Neural crest cell (in vitro differentiated cells): ENCODE results near the gene PCDHB13. TPM values are rescaled to one million over a fixed set of nuclear protein-coding genes. Genes with fewer than 3 reads are reported as not detected.
"Not testable (repeated sequence)": the region's sequence is repeated elsewhere in the genome, so short reads cannot be mapped to it uniquely, and the experiment has no call there.

Experiments
- DNase-seq: peaks from one replicate; pipeline ENCODE4 v3.0.0; 2021; ENCODE audit warnings: low read depth, mixed read lengths, low spot score
- H3K27ac Mint-ChIP-seq: one replicate; pipeline ENCODE4 v1.8.0; 2021; ENCODE audit warnings: mild to moderate bottlenecking, mixed read lengths; ENCODE audit not compliant: unreplicated experiment
- H3K27me3 Mint-ChIP-seq: 2 replicates; pipeline ENCODE4 v1.8.0; 2021; ENCODE audit warnings: low read depth, mild to moderate bottlenecking, mixed read lengths
- H3K36me3 Mint-ChIP-seq: 2 replicates; pipeline ENCODE4 v1.8.0; 2021; ENCODE audit warnings: low read depth, mild to moderate bottlenecking, mixed read lengths
- H3K4me1 Mint-ChIP-seq: 2 replicates; pipeline ENCODE4 v1.8.0; 2021; ENCODE audit warnings: mixed read lengths
- H3K4me3 Mint-ChIP-seq: one replicate; pipeline ENCODE4 v1.8.0; 2021; ENCODE audit warnings: mild to moderate bottlenecking, mixed read lengths
- H3K9me3 Mint-ChIP-seq: 2 replicates; pipeline ENCODE4 v1.8.0; 2021; ENCODE audit warnings: mixed read lengths
- CTCF ChIP-seq: fragments of 200-600 bp; sonication (generic); conservative IDR thresholded peaks from 2 replicates; pipeline ENCODE4 v1.5.0; 2021; ENCODE audit warnings: antibody characterized with exemption, mild to moderate bottlenecking
- total RNA-seq: library from RNA; stranded (reverse); gene quantifications from 2 replicates; pipeline ENCODE4 v1.2.1, GENCODE V29; 2021

Gene PCDHB13
- total RNA-seq, 1 donor from 2014 or later = 3.6 TPM

- H3K36me3 Mint-ChIP-seq = peaks cover 57% of the 10 kb centered on the region
- H3K4me3 Mint-ChIP-seq = peak within 1 kb of the TSS; percentile 17
- H3K9me3 Mint-ChIP-seq = peaks cover 21% of the 10 kb centered on the region
- peak; percentile 40 for DNase-seq
- TF ChIP-seq CTCF = peak; percentile 66
- peaks cover 5% of the 10 kb centered on the region for H3K4me1 Mint-ChIP-seq
- H3K27me3 Mint-ChIP-seq = no peaks in the 10 kb centered on the region
- peak within 1 kb of the TSS; percentile 15 for H3K27ac Mint-ChIP-seq
Observed at GRCh38 chr5:141192110-141192725, 21.5 kb upstream of the PCDHB13 start, which contains the start of gene PCDHB10. Gene PCDHB10 (plus strand): TSS chr5:141192353. CDS start chr5:141192553, 200 bp downstream.

- H3K4me3 Mint-ChIP-seq, DNase-seq, H3K27me3 Mint-ChIP-seq, H3K4me1 Mint-ChIP-seq, H3K27ac Mint-ChIP-seq: not testable (repeated sequence)
- Mint-ChIP-seq H3K9me3 (peaks cover 22% of the 10 kb centered on the region), H3K36me3 (peaks cover 60% of the 10 kb centered on the region)
Observed at GRCh38 chr5:141194332-141194731, 19.4 kb upstream of the PCDHB13 start.

- Mint-ChIP-seq H3K4me3 (no peak overlapping the region), H3K27me3 (no peaks in the 10 kb centered on the region), H3K4me1 (peaks cover 5% of the 10 kb centered on the region), H3K27ac (no peak overlapping the region), H3K9me3 (peaks cover 28% of the 10 kb centered on the region), H3K36me3 (peaks cover 68% of the 10 kb centered on the region)
- TF ChIP-seq CTCF = no peak
- no peak for DNase-seq
Observed at GRCh38 chr5:141196363-141196762, 17.4 kb upstream of the PCDHB13 start.

DNA sequence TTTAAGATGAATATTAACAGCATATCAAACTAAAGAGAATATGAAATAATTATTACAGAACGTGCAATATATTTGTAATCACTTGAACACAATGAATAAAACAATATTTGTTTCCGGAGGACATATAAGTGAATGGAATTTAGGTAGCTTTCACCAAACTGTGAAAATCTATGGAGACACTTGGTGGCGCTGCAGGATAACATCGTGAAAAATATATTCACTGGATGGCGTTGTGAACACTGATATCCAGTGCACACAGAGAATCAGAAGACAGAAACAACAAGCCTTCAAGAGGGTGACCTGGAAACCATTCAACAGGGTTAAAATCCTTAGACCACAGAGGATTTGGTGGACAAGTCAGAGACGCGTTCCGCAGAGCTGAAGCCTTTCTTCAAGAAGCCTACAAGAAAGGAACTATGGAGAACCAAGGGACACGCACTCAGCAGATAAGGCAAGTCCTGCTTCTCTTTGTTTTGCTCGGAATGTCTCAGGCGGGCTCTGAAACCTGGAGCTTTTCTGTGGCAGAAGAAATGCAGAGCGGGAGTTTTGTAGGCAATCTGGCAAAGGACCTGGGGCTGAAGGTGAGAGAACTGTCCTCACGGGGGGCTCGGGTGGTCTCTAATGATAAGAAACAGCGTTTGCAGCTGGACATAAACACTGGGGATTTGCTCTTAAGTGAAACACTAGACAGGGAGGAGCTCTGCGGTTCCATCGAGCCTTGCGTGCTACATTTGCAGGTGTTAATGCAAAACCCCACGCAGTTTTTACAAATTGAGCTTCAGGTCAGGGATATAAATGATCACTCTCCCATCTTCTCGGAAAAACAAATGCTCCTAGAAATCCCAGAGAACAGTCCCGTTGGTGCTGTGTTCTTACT lies 14.1 kb upstream of the PCDHB13 start, which contains the start of gene PCDHB11:
Gene PCDHB11, plus strand, starts transcription at position 269 of the 877 bp plus-strand sequence. Its CDS starts 148 bp downstream, at position 417.
- Mint-ChIP-seq H3K4me1 (no peaks in the 10 kb centered on the region), H3K27me3 (no peaks in the 10 kb centered on the region), H3K4me3 (peak within 1 kb of the TSS; percentile 69), H3K9me3 (peaks cover 20% of the 10 kb centered on the region), H3K36me3 (peaks cover 60% of the 10 kb centered on the region), H3K27ac (peak within 1 kb of the TSS; percentile 50)
- TF ChIP-seq CTCF = peak; percentile 50
- DNase-seq = no peak

DNA sequence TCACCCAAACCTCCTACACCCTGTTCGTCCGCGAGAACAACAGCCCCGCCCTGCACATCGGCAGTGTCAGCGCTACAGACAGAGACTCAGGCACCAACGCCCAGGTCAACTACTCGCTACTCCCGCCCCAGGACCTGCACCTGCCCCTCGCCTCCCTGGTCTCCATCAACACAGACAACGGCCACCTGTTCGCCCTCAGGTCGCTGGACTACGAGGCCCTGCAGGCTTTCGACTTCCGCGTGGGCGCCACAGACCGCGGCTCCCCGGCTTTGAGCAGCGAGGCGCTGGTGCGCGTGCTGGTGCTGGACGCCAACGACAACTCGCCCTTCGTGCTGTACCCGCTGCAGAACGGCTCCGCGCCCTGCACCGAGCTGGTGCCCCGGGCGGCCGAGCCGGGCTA lies 12.6 kb upstream of the PCDHB13 start:
- not testable (repeated sequence) for DNase-seq, H3K4me3 Mint-ChIP-seq, H3K27me3 Mint-ChIP-seq, H3K27ac Mint-ChIP-seq, H3K4me1 Mint-ChIP-seq
- H3K9me3 Mint-ChIP-seq = peaks cover 17% of the 10 kb centered on the region
- H3K36me3 Mint-ChIP-seq = peaks cover 64% of the 10 kb centered on the region

GRCh38 chr5:141201646-141202045 lies 12.1 kb upstream of the PCDHB13 start:
- H3K27me3 Mint-ChIP-seq, H3K4me3 Mint-ChIP-seq, H3K27ac Mint-ChIP-seq, DNase-seq, H3K4me1 Mint-ChIP-seq: not testable (repeated sequence)
- Mint-ChIP-seq H3K9me3 (peaks cover 14% of the 10 kb centered on the region), H3K36me3 (peaks cover 59% of the 10 kb centered on the region)
